HK-2 (cell line): ENCODE data around the gene TNFRSF1A.

ENCODE experiments used
- DNase-seq: peaks from one replicate; pipeline ENCODE4 v3.0.0-alpha.2; 2018; ENCODE audit not compliant: unreplicated experiment

Gene TNFRSF1A

DNA sequence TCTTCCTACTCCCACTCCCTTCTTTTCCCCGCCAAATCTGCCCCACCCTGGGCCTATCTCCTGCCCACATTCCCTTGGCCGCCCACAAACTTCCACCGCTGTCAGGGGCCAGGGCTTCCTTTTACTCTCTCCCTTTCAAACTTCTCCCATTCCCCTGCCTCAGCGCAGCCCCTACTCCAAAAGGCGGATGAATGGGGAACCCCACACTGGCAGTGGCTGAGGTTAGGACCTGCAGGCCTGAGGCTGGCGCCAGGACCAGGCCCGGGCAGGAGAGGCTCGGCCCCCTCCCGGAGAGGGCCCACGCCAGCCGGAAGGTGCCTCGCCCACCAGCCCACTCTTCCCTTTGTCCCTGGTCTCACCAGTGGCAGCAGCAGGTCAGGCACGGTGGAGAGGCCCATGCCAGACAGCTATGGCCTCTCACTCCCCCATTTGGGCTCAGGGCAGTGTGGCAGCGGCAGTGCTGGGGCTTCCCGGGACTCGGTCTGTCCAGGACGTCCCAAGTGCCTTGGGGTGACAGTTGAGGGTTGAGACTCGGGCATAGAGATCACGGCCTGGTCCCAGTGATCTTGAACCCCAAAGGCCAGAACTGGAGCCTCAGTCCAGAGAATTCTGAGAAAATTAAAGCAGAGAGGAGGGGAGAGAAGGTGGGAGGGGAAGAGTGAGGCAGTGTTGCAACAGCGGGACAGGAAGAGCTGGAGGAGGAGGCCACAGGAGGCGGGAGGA, at the start of gene TNFRSF1A:
TSS of gene TNFRSF1A (minus strand) at position 660 of the 723 bp plus-strand sequence. CDS start at position 398, 262 bp downstream.
- peak; percentile 57 for DNase-seq

DNA sequence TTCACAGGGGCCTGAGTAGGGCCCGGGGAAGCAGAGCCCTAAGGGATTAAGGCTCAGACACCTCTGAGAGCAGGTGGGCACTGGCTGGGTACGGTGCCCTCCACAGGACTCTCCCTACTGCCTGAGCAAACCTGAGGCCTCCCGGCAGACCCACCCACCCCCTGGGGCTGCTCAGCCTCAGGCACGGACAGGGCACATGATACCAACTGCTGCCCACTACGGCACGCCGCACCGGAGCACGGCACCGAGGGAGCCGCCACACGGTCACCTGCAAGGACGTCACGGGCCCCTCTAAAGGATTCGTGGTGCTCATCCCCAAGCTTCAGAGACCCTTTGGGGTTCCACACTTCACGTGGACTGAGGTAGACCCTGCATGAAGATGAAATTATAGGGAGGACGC, 49.1 kb upstream of the TNFRSF1A start:
- DNase-seq, result no peak

DNA sequence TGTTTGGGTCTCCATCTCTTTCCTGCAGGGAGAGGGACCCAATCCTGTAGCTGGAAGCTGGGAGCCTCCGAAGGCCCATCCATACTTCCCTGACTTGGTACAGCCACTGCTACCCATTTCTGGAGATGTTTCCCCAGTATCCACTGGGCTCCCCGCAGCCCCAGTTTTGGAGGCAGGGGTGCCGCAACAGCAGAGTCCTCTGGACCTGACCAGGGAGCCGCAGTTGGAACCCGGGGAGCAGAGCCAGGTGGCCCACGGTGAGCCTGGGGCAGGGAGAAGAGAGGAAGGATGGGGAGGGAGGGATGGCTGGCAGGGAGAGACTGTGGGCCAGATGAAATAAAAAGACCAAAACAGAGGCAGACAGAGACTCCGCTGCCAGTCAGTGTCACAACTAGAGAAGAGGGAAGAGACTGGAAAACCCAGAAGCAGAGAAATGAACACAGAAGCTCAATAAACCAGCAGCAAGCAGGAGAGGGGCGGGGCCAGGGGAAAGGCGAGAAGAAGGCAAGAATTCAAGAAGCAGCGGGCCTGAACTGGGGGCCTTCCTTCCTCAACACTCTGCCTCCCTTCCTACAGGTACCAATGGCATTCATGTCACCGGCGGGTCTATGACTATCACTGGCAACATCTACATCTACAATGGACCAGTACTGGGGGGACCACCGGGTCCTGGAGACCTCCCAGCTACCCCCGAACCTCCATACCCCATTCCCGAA, 48.4 kb upstream of the TNFRSF1A start:
- no peak for DNase-seq

DNA sequence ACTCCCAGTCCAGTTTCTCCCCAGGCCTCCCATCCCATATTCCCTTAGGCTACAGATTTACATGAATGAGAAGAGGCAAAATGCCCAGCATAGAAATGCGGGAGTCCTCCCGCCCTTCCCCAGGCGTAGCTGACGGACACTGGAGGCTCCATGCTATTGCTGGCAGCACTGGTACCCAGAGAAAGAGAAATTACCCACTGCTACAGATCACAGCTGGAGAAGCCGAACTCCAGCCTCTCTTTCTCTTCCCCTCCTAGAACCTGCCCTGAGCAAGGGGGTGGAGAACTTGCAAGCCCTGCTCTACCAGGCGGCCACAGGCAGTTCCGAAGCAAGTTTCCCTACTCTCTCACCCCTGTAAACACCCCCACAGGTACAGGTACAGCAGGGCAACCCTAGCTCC, 45.7 kb upstream of the TNFRSF1A start:
- no peak for DNase-seq

DNA sequence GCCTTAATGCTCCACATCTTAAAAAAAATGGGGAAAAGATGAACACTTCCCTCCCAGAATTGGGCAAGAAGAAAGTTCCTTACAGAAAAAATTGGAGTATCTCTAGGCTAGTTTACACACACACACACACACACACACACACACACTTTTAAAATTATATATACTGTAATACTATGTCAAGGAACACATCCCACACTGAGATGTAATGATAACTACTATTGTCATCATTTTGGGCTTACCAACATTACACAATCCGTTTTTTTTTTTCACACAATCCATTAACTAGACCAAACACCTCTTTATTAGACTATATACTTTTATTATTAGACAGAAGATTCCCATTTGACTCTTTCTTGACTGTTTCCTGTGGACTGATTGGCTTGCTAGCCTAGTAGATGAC, 44.6 kb upstream of the TNFRSF1A start:
- DNase-seq, result no peak

DNA sequence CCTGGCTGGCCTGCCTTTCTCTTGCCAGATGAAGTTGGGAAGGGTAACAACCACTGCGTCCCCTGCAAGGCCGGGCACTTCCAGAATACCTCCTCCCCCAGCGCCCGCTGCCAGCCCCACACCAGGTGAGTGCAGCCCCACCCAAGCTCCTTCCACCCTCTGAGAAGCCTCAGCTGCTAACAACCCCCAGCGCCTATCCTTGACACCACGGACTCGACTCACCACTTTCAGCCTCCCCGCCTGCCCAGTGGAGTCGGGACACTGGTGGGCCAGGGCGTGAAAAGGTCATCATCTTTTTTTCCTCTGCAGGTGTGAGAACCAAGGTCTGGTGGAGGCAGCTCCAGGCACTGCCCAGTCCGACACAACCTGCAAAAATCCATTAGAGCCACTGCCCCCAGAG, 44.2 kb upstream of the TNFRSF1A start:
- DNase-seq, result no peak

DNA sequence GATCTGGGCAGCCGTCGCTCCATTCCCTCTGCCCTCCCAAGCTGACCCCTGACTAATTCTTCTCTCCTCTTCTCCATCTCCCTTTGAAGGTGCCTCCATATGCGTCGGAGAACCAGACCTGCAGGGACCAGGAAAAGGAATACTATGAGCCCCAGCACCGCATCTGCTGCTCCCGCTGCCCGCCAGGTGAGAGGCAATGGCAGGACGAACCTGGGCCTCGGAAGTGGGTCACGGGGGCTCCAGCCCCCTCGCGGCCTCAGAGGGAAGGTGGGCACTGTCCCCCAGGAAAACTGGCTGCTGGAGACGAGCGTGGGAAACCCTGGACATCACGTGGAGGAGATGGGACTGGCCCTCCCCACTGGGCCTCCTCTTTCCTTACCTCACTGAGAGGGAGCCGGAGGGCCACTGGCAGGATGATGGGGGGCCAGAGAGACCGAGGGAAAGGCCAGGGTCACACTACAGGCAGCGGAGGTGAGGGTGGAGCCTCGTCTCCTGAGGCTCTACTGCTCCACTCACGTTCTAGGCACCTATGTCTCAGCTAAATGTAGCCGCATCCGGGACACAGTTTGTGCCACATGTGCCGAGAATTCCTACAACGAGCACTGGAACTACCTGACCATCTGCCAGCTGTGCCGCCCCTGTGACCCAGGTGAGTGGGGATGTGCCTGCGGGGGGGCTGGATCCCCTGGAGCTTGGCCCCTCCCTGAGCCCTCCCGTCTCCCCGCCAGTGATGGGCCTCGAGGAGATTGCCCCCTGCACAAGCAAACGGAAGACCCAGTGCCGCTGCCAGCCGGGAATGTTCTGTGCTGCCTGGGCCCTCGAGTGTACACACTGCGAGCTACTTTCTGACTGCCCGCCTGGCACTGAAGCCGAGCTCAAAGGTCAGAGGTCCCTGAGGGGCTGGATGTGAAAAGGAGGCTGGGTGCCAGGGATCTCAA, 42.9 kb upstream of the TNFRSF1A start:
- DNase-seq, result no peak

DNA sequence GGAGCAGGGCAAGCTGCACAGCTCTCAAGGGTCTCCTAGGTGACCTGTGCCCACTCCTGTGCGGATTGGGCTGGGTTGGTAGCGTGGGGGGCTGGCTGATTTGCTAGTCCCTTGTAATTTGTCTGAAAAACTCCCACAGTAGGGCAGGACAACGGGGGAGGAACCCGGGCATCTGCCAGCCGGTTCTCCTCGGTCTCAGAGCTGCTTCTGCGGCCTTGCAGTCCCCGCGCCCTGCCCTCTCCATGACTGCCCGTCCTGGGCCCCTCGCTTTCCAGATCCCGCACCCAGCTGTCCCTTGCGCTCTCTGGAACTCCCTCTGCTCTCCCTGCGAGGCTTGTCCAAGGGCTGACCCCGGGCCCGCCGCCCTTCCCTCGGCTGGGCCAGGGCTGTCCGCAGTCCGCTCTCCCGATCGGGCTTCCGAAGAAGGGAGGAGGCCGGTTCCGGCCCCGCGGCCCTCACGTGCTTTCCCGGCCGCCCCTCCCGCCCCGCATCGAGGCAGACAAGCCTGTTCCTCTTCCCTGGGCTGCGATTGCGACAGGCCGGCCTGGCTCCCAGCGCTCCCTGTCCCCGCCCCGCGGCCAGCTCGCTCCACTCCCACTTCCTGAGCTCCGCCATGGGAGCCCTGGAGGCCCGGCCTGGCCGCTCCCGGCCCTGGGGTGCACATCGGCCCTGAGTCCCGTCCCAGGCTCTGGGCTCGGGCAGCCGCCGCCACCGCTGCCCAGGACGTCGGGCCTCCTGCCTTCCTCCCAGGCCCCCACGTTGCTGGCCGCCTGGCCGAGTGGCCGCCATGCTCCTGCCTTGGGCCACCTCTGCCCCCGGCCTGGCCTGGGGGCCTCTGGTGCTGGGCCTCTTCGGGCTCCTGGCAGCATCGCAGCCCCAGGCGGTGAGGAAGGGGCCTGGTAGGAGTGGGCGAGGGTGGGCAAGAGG, 42.0 kb upstream of the TNFRSF1A start, which contains the start of gene LTBR:
TSS of gene LTBR (plus strand) at position 591 of the 927 bp plus-strand sequence. CDS start at position 788, 197 bp downstream.
- peak; percentile 92 for DNase-seq

DNA sequence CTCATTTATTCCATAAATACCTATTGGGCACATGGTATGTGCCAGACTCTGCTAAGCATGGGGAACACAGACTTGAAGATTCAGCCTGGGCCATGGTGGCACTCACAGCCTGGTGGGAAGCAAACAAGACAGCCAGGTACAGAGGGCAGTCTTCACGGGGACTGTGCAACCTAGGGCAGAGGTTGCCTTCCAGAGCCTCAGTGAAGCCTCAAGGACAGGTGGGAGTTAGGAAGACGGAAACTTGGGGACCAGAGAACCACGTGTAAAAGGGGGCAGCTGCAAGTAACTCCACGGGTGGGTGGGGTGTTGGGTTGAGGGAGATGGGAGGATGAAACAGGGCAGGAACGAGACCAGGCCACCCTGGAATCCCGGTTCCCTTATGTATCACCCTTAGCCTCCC, 41.1 kb upstream of the TNFRSF1A start:
- no peak for DNase-seq

DNA sequence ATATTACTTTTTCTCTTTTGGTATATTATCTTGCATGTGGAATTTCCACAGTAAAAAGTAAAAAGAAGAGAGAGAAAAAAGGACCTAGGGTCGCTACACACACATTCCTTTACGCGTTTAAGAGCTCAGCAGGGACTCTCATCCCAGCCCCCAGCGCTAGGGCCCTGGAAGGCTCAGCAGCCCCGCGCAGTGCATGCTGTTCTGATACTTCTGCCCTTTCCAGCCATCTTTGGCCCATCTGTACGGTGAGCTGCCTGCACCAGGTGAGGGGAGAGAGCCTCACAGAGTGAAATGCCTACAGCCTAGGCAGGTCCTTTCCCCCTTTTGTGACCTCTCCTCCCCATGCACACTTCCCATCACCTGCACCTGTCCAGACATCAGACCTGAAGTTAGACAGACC, 40.5 kb upstream of the TNFRSF1A start:
- DNase-seq, result no peak

DNA sequence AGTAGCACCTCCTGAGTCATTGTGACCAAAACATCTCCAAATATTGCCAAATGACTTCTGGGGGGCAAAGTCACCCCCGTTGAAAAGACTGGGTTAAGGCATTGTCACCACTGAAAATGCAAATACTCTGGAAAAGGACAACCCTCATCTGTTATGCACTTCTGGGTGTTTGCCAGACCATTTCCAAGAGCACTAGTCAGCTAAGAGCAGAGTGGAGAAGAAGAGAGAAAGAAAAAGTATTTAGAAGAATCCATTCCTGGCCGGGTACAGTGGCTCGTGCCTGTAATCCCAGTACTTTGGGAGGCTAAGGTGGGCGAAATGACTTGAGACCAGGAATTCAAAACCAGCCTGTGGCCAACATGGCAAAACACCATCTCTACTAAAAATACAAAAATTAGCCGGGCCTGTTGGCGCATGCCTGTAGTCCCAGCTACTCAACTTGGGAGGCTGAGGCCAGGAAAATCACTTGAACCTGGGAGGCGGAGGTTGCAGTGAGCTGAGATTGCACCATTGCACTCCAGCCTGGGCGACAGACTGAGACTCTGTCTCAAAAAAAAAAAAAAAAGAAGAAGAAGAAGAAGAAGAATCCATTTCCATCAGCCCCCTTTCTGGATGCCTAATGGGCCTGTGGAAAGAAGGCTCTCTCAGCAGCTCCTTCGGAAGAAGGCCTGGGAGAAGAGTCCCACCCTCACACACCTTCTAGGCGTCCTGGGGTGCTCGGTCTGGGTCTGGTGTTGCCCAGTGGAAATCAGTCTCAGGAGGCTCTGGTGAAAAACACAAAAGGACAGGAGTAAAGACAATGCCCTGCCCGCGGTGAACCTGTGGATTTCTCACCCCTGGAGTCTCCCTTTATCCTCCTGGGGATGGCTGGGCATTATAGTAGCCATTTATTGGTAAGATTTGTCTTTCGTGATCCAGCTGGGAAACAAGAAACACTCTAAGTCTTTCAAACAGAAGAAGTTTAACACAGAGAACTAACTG, 38.6 kb upstream of the TNFRSF1A start:
- no peak for DNase-seq

DNA sequence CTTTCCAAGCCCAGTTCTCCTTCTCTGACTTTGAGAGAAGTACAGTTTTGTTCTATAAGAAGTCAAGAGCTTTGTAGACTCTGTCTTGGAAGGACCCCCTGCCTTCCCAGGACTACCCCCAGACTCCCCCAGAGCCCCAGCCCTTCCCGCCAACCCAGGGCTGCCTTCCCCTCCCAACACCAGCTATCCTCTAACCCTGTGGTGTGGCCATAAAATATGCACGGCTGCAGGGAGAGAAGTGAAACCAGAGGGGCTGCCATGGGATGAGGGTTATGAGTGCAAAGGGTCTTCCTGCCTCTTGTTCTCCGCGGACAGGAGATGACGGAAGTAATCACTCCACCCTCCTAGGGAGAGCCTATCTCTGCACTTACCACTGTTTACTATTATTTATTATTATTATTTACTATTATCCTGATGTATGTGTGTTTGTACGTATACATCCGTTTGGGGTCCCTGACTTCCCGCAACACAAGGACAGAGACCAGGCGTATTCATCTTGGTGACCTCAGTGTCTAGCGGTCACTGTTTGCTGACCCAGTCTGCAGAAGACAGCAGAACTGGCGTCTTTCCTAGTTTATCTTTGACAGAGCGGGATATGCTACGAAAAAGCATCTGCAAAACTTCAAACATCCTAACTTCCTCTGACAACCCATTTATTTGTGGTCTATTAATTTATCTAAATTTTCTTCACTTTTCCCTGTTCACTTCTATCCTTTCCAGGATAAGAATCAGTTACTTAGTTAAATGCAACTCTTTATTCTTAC, 37.0 kb upstream of the TNFRSF1A start:
- no peak for DNase-seq

DNA sequence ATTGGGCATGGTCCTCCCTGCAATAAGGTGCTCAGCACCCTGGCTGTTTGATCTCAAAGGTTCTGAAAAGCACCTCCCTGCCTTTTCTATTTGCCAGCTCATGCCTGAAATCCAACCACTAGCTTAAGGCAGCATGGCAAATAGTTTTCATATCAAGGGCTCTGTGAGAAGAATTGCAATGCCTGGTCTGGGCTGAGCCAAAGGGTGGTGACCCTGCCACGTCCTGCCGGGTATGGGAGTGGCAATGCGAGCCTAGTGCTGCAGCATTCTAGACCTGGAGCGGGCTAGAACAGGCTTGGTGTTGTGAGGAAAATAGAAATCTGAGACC, 35.8 kb upstream of the TNFRSF1A start:
- DNase-seq, result no peak

DNA sequence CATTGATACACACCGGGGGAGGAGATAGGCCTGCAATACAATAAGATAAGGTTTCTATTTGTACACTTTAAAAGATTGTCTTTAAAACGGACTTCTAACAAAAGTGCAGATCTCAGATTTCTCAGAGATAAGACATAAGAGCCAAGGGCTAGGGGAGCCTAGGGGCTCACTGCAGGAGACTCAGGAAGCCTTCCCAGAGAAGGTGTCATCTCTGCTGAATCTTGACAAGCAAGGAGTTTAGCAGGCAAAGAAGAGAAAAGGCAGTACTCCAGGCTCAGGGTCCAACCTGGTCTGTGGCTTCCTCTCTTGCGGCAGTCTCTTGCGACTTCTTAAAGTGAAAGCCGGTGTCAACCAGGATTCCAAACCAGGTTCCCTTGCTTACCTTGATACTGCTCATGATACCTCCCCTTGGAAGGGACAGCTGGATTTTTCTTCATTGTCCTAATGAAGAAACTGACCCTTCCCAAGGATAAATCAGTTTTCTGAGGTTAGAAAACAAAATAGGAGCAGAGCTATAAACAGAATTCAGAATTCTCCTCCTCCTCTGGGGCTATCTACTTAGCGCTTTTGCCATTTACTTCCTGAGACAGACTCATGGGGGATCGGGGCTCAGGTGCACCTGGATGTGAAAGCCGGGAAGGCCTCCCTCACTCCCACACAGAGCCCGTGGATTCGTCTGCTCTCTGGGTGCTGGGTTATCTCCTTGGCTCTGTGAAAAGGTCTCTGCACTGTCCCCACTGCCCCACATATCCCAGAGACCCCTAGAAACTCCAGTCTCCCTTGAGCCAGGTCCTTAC, 35.2 kb upstream of the TNFRSF1A start:
- no peak for DNase-seq

DNA sequence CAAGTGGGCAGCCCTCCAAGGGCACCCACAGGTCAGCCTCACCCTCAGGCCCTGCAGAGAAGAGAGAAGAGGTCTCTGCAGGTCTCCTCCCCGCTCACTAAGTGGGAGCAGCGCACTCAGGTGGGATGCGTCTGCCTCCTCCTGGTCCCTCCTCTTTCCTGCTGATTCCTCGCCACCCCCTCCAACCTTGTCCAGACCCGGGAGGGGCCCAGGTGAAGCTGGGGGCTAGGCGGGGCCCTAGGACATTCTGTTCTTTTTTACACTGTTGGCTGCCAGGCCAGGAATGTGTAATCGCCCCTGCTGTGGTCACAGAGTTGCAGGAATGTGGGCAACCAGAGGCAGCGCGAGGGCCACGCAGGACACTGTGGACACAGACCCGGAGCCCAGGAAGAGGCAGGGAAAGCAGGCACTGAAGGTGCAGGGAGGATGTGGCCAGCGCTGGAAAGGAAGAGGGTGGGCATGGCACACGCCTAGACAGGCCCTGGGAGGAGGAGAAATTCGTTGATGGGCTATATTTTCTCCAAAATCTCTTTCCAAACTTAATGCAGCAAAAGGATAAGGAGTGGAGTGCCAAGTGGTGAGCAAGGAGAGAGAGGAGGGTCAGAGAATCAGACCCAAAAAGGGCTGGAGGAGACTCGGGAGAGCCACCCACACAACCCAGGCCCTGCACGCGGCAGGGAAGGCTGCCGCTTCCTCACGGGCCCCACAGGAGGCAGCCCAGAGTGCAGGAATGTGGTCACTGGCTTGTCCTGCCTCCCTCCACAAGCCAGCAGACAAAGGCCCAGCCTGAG, 34.4 kb upstream of the TNFRSF1A start:
- peak; percentile 63 for DNase-seq

DNA sequence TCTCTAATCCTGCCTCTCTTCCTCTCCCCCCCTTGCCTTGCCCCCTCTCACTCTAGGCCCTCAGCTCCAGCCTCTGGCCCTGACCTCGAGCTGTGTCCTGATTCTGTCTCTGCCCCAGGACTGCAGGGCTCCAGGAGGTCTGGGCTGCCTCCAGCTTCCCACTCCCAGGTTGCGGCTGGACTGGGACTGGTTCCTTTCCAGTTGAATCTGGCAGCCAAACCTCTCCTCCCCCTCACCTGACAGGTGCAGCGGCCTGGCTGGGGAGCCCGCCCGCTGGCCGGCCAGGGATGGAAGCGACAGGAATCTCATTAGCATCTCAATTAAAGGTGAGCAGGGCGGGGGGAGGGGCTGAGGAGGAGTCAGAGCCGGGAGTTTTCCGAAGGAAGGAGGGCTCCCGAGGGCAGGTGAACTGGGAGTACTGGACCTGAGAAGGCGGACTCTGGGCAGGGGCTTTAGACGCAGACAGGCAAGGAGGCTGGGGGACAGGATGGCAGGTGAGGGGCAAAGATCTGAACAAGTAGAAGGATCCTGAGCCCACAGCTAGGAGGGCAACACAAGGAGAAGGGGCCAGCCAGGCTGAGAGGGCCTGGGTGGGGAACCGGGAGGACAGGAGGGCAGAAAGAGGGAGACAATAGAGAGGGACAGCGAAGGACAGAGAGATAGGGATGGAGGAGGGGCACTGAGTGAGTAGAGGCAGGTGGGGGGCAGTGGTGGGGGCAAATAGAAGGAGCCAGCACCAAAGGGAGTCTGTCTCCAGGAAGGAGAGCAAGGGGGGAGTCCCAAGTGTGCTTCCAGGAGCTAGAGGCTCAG, 33.6 kb upstream of the TNFRSF1A start, which contains the start of gene SCNN1A:
TSS of gene SCNN1A (minus strand) at position 295 of the 810 bp plus-strand sequence. CDS start 780 bp downstream, outside the sequence.
- no peak for DNase-seq

DNA sequence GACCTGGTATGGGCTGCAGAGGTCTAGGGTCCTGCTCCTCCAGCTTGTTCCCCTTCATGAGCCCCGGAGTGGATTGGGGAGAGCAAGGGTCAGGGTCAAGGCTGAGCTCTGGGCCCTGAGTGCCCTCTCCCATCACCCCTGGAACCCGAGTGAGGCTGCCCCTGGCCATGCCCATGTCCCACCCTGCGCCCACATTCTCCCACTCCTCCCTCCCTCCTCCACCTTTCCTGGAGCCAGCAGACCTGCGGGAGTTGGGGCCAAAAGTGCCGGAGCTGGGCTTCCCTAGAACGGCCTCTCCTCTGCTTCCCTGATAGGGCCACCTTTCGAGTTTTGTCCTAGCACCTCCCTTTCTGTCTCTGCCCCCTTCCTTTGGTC, 32.9 kb upstream of the TNFRSF1A start:
- no peak for DNase-seq
